ENCODE data around the gene EIPR1. TPM values are rescaled to one million over a fixed set of nuclear protein-coding genes. Genes with fewer than 3 reads are reported as not detected.

Gene EIPR1
- total and polyA plus RNA-seq, 10 of the 15 experiments (the other 5 are each of a cell fraction or from before 2014, with no cell fraction given) = 23.6 to 61.2 (median 42.2) TPM

DNA sequence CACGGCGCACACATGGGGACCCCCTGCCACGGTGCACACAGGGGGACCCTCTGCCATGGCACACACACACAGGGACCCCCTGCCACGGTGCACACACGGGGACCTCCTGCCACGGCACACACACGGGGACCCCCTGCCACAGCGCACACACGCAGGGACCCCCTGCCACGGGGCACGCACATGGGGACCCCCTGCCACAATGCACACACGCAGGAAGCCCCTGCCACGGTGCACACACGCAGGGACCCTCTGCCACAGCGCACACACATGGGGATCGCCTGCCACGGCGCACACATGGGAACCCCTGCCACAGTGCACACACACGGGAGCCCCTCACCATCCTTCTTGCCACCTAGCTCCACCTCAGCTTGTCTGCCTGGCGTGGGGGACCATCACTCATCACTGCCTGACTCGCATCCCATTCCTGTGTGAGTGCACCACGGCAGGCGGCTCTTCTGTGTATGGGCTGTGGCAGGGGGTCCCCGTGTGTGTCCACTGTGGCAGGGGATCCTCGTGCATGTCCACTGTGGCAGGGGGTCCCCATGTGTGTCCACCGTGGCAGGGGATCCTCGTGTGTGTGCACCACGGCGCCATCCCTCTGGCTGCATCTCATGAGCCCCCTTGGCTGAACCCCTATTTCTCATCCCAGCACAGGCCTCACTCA lies 206.7 kb downstream of the EIPR1 start:
- Histone ChIP-seq H2AFZ (ENCODE audit: control insufficient read depth, low read depth, low read length) (no peak overlapping the region), H3K79me2 (ENCODE audit: control insufficient read depth, insufficient read depth, low read length) (no peaks in the 10 kb centered on the region), H4K20me1 (ENCODE audit: control insufficient read depth, insufficient read depth) (no peaks in the 10 kb centered on the region), H3K27me3 (replicated peaks in 1 of 2; ENCODE audit: control insufficient read depth in 2 of 2, insufficient read depth in 2 of 2, low read length in 1 of 2) (no peaks in the 10 kb centered on the region), H3K4me1 (ENCODE audit: control insufficient read depth, insufficient read depth, low read length) (no peaks in the 10 kb centered on the region), H3K36me3 (ENCODE audit: control insufficient read depth in 2 of 2, insufficient read depth in 2 of 2, low read length in 1 of 2) (peaks cover 0 to 2% of the 10 kb centered on the region in 2 experiments; a peak in 2 of 4 replicates), H3K4me2 (ENCODE audit: control insufficient read depth, insufficient read depth) (no peak overlapping the region), H3K9ac (ENCODE audit: control insufficient read depth, insufficient read depth, low read length) (no peak overlapping the region), H3K27ac (ENCODE audit: control insufficient read depth, insufficient read depth) (no peak overlapping the region), H3K4me3 (no peak overlapping the region), H3K9me3 (replicated peaks; ENCODE audit: control insufficient read depth, insufficient read depth, low read length) (no peaks in the 10 kb centered on the region)
- FAIRE-seq = no peak
- in situ Hi-C loops (cut with MboI) = no loop called here
- ChIA-PET POLR2A (no interaction called here), RAD21 (ENCODE audit: unreplicated experiment) (interaction anchor here (1.1 kb wide), 1 partner anchor 132 kb away, joined by 3 read pairs; no protein-coding TSS in a partner anchor), SMC1A (ENCODE audit: uncharacterized antibody, unreplicated experiment) (no interaction called here), CTCF (no interaction called here)
- intact Hi-C loops (cut with micrococcal nuclease; ENCODE audit: unreplicated experiment) = no loop called here
- ATAC-seq = no peak
- WGBS (ENCODE audit: insufficient coverage, insufficient replicate concordance, low lambda C conversion rate, missing lambda C conversion rate) = 94% methylated on average over 26 of the region's 29 CpGs
- no TSS peak for BruUV-seq (replicated peaks)
- DNase-seq (ENCODE audit: low read depth, low spot score) = no peak
- no peak for TF ChIP-seq TCF3 (IDR thresholded peaks at IDR 0.05; ENCODE audit: borderline replicate concordance, insufficient read depth, low read depth, low read length)
- no peak for TF ChIP-seq CBFB (IDR thresholded peaks at IDR 0.05; ENCODE audit: low read depth)
- TF ChIP-seq YY1 (IDR thresholded peaks at IDR 0.05; ENCODE audit: low read depth, low read length) = no peak
- no peak for TF ChIP-seq POLR2AphosphoS2 (IDR thresholded peaks at IDR 0.05; ENCODE audit: low read depth, low read length)
- TF ChIP-seq NFYA (IDR thresholded peaks at IDR 0.05; ENCODE audit: borderline replicate concordance, low read depth, low read length) = no peak
- no peak for TF ChIP-seq RAD21 (IDR thresholded peaks at IDR 0.05; ENCODE audit: insufficient read depth, low read depth, low read length)

DNA sequence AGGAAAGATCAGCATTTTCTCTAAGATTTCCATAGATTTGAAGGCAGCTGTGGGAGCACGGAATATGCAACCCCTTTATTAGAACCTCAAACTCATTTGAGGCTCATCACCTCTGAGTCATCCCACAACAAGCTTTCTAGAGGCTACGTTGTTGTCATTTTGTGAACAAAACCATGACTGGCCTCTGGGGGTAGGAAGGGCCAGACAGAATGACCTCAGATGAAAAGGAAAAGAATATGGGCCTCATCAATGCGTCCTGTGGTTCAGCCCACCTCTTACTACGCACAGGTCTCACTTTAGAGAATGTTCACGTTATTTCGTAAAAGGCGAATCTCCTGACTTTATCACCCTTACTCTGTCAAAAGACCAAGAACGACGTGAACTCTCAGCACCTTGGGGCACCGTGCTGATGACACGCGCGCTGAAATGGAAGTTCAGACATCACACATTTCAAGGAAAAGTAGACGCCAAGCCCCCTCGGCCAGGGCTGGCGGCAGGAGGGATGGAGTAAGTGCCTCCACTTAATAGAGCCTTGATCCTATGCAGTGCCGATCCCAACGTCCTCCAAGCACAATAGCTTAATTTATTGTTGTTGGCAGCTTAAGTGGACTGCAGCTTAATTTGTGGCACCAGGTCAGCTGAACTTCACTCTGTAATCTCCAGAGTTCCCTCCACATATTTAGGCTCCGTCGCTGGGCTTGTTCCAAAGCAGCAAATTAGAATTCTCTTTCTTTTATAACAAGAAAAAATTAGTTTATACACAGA lies 208.3 kb downstream of the EIPR1 start:
- Histone ChIP-seq H3K27ac (ENCODE audit: control insufficient read depth, insufficient read depth) (no peak overlapping the region), H2AFZ (ENCODE audit: control insufficient read depth, low read depth, low read length) (no peak overlapping the region), H3K4me3 (no peak overlapping the region), H3K9ac (ENCODE audit: control insufficient read depth, insufficient read depth, low read length) (no peak overlapping the region), H3K4me2 (ENCODE audit: control insufficient read depth, insufficient read depth) (no peak overlapping the region), H3K79me2 (ENCODE audit: control insufficient read depth, insufficient read depth, low read length) (no peaks in the 10 kb centered on the region), H3K9me3 (replicated peaks; ENCODE audit: control insufficient read depth, insufficient read depth, low read length) (peaks cover 1% of the 10 kb centered on the region; the same call in 2 of the 3 replicates), H4K20me1 (ENCODE audit: control insufficient read depth, insufficient read depth) (no peaks in the 10 kb centered on the region), H3K4me1 (ENCODE audit: control insufficient read depth, insufficient read depth, low read length) (no peaks in the 10 kb centered on the region), H3K36me3 (ENCODE audit: control insufficient read depth in 2 of 2, insufficient read depth in 2 of 2, low read length in 1 of 2) (peaks cover 0 to 2% of the 10 kb centered on the region in 2 experiments; a peak in 2 of 4 replicates), H3K27me3 (replicated peaks in 1 of 2; ENCODE audit: control insufficient read depth in 2 of 2, insufficient read depth in 2 of 2, low read length in 1 of 2) (no peaks in the 10 kb centered on the region)
- intact Hi-C loops (cut with micrococcal nuclease; ENCODE audit: unreplicated experiment) (no loop called here), in situ Hi-C loops (cut with MboI) (no loop called here)
- CTCF ChIA-PET = no interaction called here
- DNase-seq (ENCODE audit: low read depth, low spot score) (no peak), ATAC-seq (peak; percentile 76), FAIRE-seq (no peak)
- RAD21 ChIA-PET (ENCODE audit: unreplicated experiment) = no interaction called here
- POLR2A ChIA-PET = no interaction called here
- SMC1A ChIA-PET (ENCODE audit: uncharacterized antibody, unreplicated experiment) = no interaction called here
- WGBS (ENCODE audit: insufficient coverage, insufficient replicate concordance, low lambda C conversion rate, missing lambda C conversion rate) = 84% methylated on average over 20 of the region's 20 CpGs
- no TSS peak for BruUV-seq (replicated peaks)
- TF ChIP-seq, protein P1, sequence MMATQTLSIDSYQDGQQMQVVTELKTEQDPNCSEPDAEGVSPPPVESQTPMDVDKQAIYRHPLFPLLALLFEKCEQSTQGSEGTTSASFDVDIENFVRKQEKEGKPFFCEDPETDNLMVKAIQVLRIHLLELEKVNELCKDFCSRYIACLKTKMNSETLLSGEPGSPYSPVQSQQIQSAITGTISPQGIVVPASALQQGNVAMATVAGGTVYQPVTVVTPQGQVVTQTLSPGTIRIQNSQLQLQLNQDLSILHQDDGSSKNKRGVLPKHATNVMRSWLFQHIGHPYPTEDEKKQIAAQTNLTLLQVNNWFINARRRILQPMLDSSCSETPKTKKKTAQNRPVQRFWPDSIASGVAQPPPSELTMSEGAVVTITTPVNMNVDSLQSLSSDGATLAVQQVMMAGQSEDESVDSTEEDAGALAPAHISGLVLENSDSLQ (IDR thresholded peaks at IDR 0.05) = no peak
- TF ChIP-seq, protein P2, sequence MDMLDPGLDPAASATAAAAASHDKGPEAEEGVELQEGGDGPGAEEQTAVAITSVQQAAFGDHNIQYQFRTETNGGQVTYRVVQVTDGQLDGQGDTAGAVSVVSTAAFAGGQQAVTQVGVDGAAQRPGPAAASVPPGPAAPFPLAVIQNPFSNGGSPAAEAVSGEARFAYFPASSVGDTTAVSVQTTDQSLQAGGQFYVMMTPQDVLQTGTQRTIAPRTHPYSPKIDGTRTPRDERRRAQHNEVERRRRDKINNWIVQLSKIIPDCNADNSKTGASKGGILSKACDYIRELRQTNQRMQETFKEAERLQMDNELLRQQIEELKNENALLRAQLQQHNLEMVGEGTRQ (IDR thresholded peaks at IDR 0.05; ENCODE audit: borderline replicate concordance, low read depth, low read length) = no peak
- no peak for TF ChIP-seq NFYA (IDR thresholded peaks at IDR 0.05; ENCODE audit: borderline replicate concordance, low read depth, low read length)
- TF ChIP-seq, protein P3, sequence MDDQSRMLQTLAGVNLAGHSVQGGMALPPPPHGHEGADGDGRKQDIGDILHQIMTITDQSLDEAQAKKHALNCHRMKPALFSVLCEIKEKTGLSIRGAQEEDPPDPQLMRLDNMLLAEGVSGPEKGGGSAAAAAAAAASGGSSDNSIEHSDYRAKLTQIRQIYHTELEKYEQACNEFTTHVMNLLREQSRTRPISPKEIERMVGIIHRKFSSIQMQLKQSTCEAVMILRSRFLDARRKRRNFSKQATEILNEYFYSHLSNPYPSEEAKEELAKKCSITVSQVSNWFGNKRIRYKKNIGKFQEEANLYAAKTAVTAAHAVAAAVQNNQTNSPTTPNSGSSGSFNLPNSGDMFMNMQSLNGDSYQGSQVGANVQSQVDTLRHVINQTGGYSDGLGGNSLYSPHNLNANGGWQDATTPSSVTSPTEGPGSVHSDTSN (IDR thresholded peaks at IDR 0.05; ENCODE audit: insufficient replicate concordance, low read depth, low read length) = no peak
